Kidney epithelial cell (primary cell): ENCODE results near the gene C5orf22. TPM values are rescaled to one million over a fixed set of nuclear protein-coding genes. Genes with fewer than 3 reads are reported as not detected.
A peak's percentile ranks its signal among the peaks of the same experiment; 100 is the strongest.

Experiments used
- DNase-seq: peaks from one replicate; pipeline ENCODE4 v3.0.0-alpha.2; 2010; ENCODE audit warnings: low read depth
- H3K27me3 ChIP-seq: 2 replicates; pipeline ENCODE4 v1.6.0; 2011; ENCODE audit warnings: low read length; ENCODE audit not compliant: control insufficient read depth, insufficient read depth
- H3K36me3 ChIP-seq: 2 replicates; pipeline ENCODE4 v1.5.1; 2011; ENCODE audit warnings: low read length; ENCODE audit not compliant: control insufficient read depth, insufficient read depth
- H3K4me3 ChIP-seq: 2 replicates; pipeline ENCODE4 v1.5.1; 2011; ENCODE audit warnings: low read depth, mild to moderate bottlenecking, control low read depth, low read length
- total RNA-seq: library from RNA; depleted of rRNA; stranded (reverse); fragments of >200 nt; gene quantifications from 2 replicates; pipeline ENCODE4 v1.2.3, GENCODE V29; 2015
- TF ChIP-seq, protein P1 (sequence below): IDR thresholded peaks from 2 replicates; pipeline ENCODE4 v1.5.1; 2011; ENCODE audit warnings: mild to moderate bottlenecking, moderate library complexity, low read length, control low read depth, inconsistent platforms; ENCODE audit not compliant: insufficient read depth, poor library complexity, severe bottlenecking

Gene C5orf22
- total RNA-seq, 1 donor from 2014 or later: 23.7 TPM

GRCh38 chr5:31581498-31582099 is 49.5 kb downstream of the C5orf22 start:
- H3K27me3 ChIP-seq: no peaks in the 10 kb centered on the region
- H3K36me3 ChIP-seq: no peaks in the 10 kb centered on the region
- TF ChIP-seq, protein P1, sequence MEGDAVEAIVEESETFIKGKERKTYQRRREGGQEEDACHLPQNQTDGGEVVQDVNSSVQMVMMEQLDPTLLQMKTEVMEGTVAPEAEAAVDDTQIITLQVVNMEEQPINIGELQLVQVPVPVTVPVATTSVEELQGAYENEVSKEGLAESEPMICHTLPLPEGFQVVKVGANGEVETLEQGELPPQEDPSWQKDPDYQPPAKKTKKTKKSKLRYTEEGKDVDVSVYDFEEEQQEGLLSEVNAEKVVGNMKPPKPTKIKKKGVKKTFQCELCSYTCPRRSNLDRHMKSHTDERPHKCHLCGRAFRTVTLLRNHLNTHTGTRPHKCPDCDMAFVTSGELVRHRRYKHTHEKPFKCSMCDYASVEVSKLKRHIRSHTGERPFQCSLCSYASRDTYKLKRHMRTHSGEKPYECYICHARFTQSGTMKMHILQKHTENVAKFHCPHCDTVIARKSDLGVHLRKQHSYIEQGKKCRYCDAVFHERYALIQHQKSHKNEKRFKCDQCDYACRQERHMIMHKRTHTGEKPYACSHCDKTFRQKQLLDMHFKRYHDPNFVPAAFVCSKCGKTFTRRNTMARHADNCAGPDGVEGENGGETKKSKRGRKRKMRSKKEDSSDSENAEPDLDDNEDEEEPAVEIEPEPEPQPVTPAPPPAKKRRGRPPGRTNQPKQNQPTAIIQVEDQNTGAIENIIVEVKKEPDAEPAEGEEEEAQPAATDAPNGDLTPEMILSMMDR: peak; percentile 24
- H3K4me3 ChIP-seq: no peak overlapping the region
- DNase-seq: no peak

DNA sequence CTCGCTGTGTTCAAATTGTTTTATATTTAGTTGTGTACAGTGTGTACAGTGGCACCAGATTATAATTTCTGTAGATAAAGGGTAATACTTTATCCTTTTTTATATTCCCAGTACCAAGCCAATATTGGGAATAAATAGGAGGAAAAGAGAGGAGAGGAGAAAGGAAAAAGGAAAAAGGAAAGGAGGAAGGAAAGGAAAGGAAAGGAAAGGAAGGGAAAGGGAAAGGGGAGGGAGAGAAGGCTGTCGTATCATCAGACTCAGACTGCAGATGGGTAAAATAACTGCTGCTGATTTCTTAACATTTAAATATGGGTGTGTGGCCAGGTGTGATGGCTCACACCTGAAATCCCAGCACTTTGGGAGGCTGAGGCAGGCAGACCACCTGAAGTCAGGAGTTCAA is 51.0 kb downstream of the C5orf22 start:
- no peak overlapping the region for H3K4me3 ChIP-seq
- TF ChIP-seq, protein P1: no peak
- no peak for DNase-seq
- H3K36me3 ChIP-seq: no peaks in the 10 kb centered on the region
- H3K27me3 ChIP-seq: no peaks in the 10 kb centered on the region

GRCh38 chr5:31585166-31585894 is 53.2 kb downstream of the C5orf22 start:
- no peak overlapping the region for H3K4me3 ChIP-seq
- no peaks in the 10 kb centered on the region for H3K27me3 ChIP-seq
- TF ChIP-seq, protein P1: no peak
- no peaks in the 10 kb centered on the region for H3K36me3 ChIP-seq
- DNase-seq: no peak

DNA sequence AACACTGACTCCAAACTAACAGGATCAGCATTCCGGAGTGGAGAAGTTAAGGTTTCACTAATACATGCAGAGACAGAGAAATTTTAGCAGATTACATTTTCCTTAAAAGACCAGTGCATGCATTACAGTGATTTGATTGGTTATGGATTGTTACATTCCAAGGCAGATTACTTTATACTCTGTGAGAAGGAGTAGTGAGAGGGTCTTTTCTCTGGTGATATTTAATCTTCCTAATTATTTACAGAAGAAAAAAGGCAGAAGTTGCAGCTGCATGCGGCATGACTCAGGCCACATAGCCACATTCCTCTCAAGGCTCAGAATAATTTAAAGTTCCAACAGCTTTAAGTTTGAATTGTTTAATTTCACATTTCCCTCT is 53.8 kb downstream of the C5orf22 start:
- no peaks in the 10 kb centered on the region for H3K36me3 ChIP-seq
- no peaks in the 10 kb centered on the region for H3K27me3 ChIP-seq
- no peak for DNase-seq
- TF ChIP-seq, protein P1: no peak
- no peak overlapping the region for H3K4me3 ChIP-seq

DNA sequence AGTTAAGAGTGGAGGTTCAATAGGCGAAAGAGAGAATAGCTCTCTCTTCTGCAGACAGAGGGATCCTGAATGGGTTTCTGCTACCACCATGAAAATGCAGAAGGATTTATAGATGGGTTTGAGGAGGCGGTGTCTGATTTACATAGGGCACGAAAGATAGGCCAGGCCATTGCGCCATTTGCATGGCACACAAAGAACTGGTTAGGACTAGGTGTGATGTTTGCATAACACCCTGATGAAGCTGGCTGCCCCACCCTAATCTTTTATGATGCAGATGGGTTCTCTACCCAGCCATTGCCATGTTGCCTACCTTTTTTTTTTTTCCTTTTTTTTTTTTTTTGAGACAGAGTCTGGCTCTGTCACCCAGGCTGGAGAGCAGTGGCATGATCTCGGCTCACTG is 55.4 kb downstream of the C5orf22 start:
- Histone ChIP-seq H3K36me3 (no peaks in the 10 kb centered on the region), H3K27me3 (no peaks in the 10 kb centered on the region), H3K4me3 (no peak overlapping the region)
- TF ChIP-seq, protein P1: no peak
- DNase-seq: no peak
